Neural progenitor cell (in vitro differentiated cells): ENCODE data around the gene VSIG10. TPM values are rescaled to one million over a fixed set of nuclear protein-coding genes. Genes with fewer than 3 reads are reported as not detected.

Source experiments
- DNase-seq: peaks from one replicate; pipeline ENCODE4 v3.0.0-alpha.2; 2016; ENCODE audit warnings: low spot score
- H2AFZ ChIP-seq: fragments of 200-600 bp; sonication (generic); replicated peaks from 2 replicates; pipeline ENCODE4 v1.6.1; 2016; ENCODE audit warnings: antibody characterized with exemption
- H3F3A ChIP-seq: fragments of 200-600 bp; sonication (generic); 2 replicates; pipeline ENCODE4 v1.6.1; 2016; ENCODE audit warnings: antibody characterized with exemption, low read depth
- H3K27ac ChIP-seq: fragments of 200-600 bp; sonication (generic); 2 replicates; pipeline ENCODE4 v1.5.1; 2016; ENCODE audit warnings: mild to moderate bottlenecking
- H3K27me3 ChIP-seq: fragments of 200-600 bp; sonication (generic); 2 replicates; pipeline ENCODE4 v1.6.1; 2016; ENCODE audit warnings: mild to moderate bottlenecking, moderate library complexity
- H3K36me3 ChIP-seq: fragments of 200-600 bp; sonication (generic); 2 replicates; pipeline ENCODE4 v1.5.1; 2016
- H3K4me1 ChIP-seq: fragments of 200-600 bp; sonication (generic); 2 replicates; pipeline ENCODE4 v1.6.1; 2016; ENCODE audit warnings: mixed run types
- H3K4me2 ChIP-seq: fragments of 200-600 bp; sonication (generic); 2 replicates; pipeline ENCODE4 v1.6.1; 2016
- H3K4me3 ChIP-seq: fragments of 200-600 bp; sonication (generic); 2 replicates; pipeline ENCODE4 v1.5.1; 2016
- H3K79me2 ChIP-seq: fragments of 200-600 bp; sonication (generic); 2 replicates; pipeline ENCODE4 v1.6.1; 2016; ENCODE audit warnings: low read depth
- H3K9ac ChIP-seq: fragments of 200-600 bp; sonication (generic); 2 replicates; pipeline ENCODE4 v1.6.1; 2016
- H3K9me3 ChIP-seq: fragments of 200-600 bp; sonication (generic); 2 replicates; pipeline ENCODE4 v1.5.1; 2016; ENCODE audit warnings: low read depth
- H4K20me1 ChIP-seq: fragments of 200-600 bp; sonication (generic); 2 replicates; pipeline ENCODE4 v1.6.1; 2016; ENCODE audit warnings: low read depth
- H3K27ac Mint-ChIP-seq: 3 replicates; pipeline ENCODE4 v1.8.0; 2021; ENCODE audit warnings: mixed read lengths
- H3K27me3 Mint-ChIP-seq: 2 replicates; pipeline ENCODE4 v1.8.0; 2022; ENCODE audit warnings: low read depth, mild to moderate bottlenecking, inconsistent platforms, moderate library complexity, mixed read lengths; ENCODE audit not compliant: insufficient read depth
- H3K36me3 Mint-ChIP-seq: 3 replicates; pipeline ENCODE4 v1.8.0; 2021; ENCODE audit warnings: mixed read lengths
- H3K4me1 Mint-ChIP-seq: 3 replicates; pipeline ENCODE4 v1.8.0; 2021; ENCODE audit warnings: mixed read lengths
- H3K4me3 Mint-ChIP-seq: 3 replicates; pipeline ENCODE4 v1.8.0; 2021; ENCODE audit warnings: mild to moderate bottlenecking, moderate library complexity, mixed read lengths
- H3K9me3 Mint-ChIP-seq: 3 replicates; pipeline ENCODE4 v1.8.0; 2020; ENCODE audit warnings: mixed read lengths
- EZH2 ChIP-seq: fragments of 200-600 bp; sonication (generic); IDR thresholded peaks from 2 replicates; pipeline ENCODE4 v1.6.1; 2017; ENCODE audit warnings: antibody characterized with exemption, mild to moderate bottlenecking, moderate library complexity
- EZH2phosphoT487 ChIP-seq: fragments of 200-600 bp; sonication (generic); IDR thresholded peaks from 2 replicates; pipeline ENCODE4 v1.6.1; 2017; ENCODE audit warnings: antibody characterized with exemption
- total RNA-seq: library from RNA; depleted of rRNA; stranded (reverse); fragments of >200 nt; gene quantifications from 2 replicates; pipeline ENCODE4 v1.2.3, GENCODE V29; 2015; ENCODE audit warnings: low replicate concordance
- TF ChIP-seq, protein P1 (sequence below): fragments of 200-600 bp; sonication (generic); IDR thresholded peaks from 2 replicates; pipeline ENCODE4 v1.5.1; 2017; ENCODE audit warnings: antibody characterized with exemption, mild to moderate bottlenecking

VSIG10 gene
- total RNA-seq, 1 donor from 2014 or later = 22.6 TPM

DNA sequence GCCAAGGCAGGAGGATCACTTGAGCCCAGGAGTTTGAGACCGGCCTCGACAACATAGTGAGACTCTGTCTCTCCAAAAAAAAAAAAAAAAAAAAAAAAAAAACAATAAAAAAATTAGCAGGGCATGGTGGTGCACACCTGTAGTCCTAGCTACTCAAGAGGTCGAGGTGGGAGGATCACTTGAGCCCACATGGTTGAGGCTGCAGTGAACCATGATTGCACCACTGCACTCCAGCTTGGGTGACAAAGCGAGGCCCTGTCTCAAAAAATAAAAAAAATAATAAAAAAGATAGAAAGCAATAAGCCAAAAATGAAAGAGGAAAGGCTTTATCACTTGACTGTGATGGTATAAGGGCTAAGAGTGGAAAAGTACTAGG, 21.9 kb upstream of the VSIG10 start:
- Histone ChIP-seq H3K4me2 (no peak overlapping the region), H3K36me3 (no peaks in the 10 kb centered on the region), H3K4me3 (no peak overlapping the region), H3K4me1 (peaks cover under 1% of the 10 kb centered on the region), H3K9me3 (no peaks in the 10 kb centered on the region), H3K9ac (no peak overlapping the region), H3K27ac (no peak overlapping the region), H3K79me2 (no peaks in the 10 kb centered on the region), H4K20me1 (no peaks in the 10 kb centered on the region), H3K27me3 (no peaks in the 10 kb centered on the region), H2AFZ (no peak overlapping the region), H3F3A (peaks cover 8% of the 10 kb centered on the region)
- DNase-seq = no peak
- Mint-ChIP-seq H3K27ac (no peak overlapping the region), H3K9me3 (peaks cover 2% of the 10 kb centered on the region), H3K36me3 (peaks cover 4% of the 10 kb centered on the region), H3K4me1 (peaks cover 3% of the 10 kb centered on the region), H3K4me3 (no peak overlapping the region), H3K27me3 (peaks cover 2% of the 10 kb centered on the region)
- TF ChIP-seq, protein P1, sequence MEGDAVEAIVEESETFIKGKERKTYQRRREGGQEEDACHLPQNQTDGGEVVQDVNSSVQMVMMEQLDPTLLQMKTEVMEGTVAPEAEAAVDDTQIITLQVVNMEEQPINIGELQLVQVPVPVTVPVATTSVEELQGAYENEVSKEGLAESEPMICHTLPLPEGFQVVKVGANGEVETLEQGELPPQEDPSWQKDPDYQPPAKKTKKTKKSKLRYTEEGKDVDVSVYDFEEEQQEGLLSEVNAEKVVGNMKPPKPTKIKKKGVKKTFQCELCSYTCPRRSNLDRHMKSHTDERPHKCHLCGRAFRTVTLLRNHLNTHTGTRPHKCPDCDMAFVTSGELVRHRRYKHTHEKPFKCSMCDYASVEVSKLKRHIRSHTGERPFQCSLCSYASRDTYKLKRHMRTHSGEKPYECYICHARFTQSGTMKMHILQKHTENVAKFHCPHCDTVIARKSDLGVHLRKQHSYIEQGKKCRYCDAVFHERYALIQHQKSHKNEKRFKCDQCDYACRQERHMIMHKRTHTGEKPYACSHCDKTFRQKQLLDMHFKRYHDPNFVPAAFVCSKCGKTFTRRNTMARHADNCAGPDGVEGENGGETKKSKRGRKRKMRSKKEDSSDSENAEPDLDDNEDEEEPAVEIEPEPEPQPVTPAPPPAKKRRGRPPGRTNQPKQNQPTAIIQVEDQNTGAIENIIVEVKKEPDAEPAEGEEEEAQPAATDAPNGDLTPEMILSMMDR = no peak
- TF ChIP-seq EZH2 = no peak
- no peak for TF ChIP-seq EZH2phosphoT487

DNA sequence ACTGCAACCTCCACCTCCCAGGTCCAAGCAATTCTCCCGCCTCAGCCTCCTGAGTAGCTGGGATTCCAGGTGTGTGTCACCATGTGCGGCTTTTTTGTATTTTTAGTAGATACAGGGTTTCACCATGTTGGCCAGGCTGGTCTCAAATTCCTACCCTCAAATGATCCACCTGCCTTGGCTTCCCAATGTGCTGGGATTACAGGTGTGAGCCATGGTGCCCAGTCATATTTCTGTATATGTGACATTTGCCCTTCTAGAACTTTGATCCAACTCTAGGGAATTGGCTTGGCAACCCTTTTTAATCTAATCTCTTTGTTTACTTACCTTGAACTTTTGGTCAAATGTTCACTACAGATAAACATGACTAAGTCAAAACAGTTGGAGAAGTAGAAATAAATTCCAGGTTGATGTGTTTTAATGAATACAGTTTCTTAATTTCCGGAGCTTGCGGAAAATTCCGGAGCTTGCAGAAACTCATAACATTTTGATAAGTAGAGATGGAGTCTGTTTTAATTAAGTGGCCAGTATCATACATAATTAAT, 20.6 kb upstream of the VSIG10 start:
- no peak overlapping the region for H3K4me3 Mint-ChIP-seq
- H3K36me3 Mint-ChIP-seq = peaks cover 4% of the 10 kb centered on the region
- H3K27ac Mint-ChIP-seq = no peak overlapping the region
- DNase-seq = no peak
- H3K27me3 ChIP-seq = no peaks in the 10 kb centered on the region
- peaks cover 2% of the 10 kb centered on the region for H3K27me3 Mint-ChIP-seq
- no peak overlapping the region for H3K27ac ChIP-seq
- no peaks in the 10 kb centered on the region for H4K20me1 ChIP-seq
- H2AFZ ChIP-seq = no peak overlapping the region
- no peak overlapping the region for H3K9ac ChIP-seq
- H3K4me2 ChIP-seq = no peak overlapping the region
- H3F3A ChIP-seq = peaks cover 21% of the 10 kb centered on the region
- peaks cover 10% of the 10 kb centered on the region for H3K4me1 ChIP-seq
- H3K9me3 Mint-ChIP-seq = peaks cover 2% of the 10 kb centered on the region
- peaks cover 11% of the 10 kb centered on the region for H3K4me1 Mint-ChIP-seq
- H3K36me3 ChIP-seq = no peaks in the 10 kb centered on the region
- no peaks in the 10 kb centered on the region for H3K79me2 ChIP-seq
- no peaks in the 10 kb centered on the region for H3K9me3 ChIP-seq
- TF ChIP-seq, protein P1 = no peak
- TF ChIP-seq EZH2phosphoT487 = no peak
- no peak for TF ChIP-seq EZH2
- no peak overlapping the region for H3K4me3 ChIP-seq

DNA sequence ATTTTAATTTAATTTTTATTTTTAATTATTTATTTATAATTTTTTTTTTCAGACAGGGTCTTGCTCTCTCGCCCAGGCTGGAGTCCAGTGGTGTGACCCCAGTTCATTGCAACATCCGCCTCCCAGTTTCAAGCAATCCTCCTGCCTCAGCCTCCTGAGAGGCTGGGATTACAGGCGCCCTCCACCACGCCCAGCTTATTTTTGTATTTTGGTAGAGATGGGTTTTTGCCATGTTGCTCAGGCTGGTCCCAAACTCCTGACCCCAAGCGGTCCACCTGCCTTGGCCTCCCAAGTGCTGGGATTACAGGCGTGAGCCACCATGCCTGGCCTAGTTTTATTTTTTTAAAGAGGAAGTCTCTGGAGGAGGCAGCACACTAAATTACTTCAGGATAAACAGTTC, 18.5 kb upstream of the VSIG10 start:
- Histone ChIP-seq H3K9ac (no peak overlapping the region), H3K4me3 (no peak overlapping the region), H2AFZ (no peak overlapping the region), H3K36me3 (no peaks in the 10 kb centered on the region), H3K4me2 (no peak overlapping the region), H3K4me1 (peaks cover 10% of the 10 kb centered on the region), H3K9me3 (no peaks in the 10 kb centered on the region), H3K27me3 (no peaks in the 10 kb centered on the region), H3K79me2 (no peaks in the 10 kb centered on the region), H4K20me1 (no peaks in the 10 kb centered on the region), H3K27ac (no peak overlapping the region), H3F3A (peaks cover 25% of the 10 kb centered on the region)
- peaks cover 2% of the 10 kb centered on the region for H3K27me3 Mint-ChIP-seq
- H3K9me3 Mint-ChIP-seq = no peaks in the 10 kb centered on the region
- peaks cover 2% of the 10 kb centered on the region for H3K36me3 Mint-ChIP-seq
- TF ChIP-seq EZH2phosphoT487 (no peak), EZH2 (no peak)
- TF ChIP-seq, protein P1 = no peak
- no peak for DNase-seq
- peaks cover 11% of the 10 kb centered on the region for H3K4me1 Mint-ChIP-seq
- no peak overlapping the region for H3K27ac Mint-ChIP-seq
- H3K4me3 Mint-ChIP-seq = no peak overlapping the region
